KOPT-K1 (cell line): ENCODE results near the gene CLDN6.

Experiments used
- H3K27ac ChIP-seq: fragments of 200-600 bp; sonication (generic); 2 replicates; pipeline ENCODE4 v1.5.1; 2016; ENCODE audit warnings: antibody characterized with exemption, mild to moderate bottlenecking, low read depth, low read length; ENCODE audit not compliant: poor library complexity, severe bottlenecking
- H3K36me3 ChIP-seq: fragments of 200-600 bp; sonication (generic); 2 replicates; pipeline ENCODE4 v1.5.1; 2017; ENCODE audit warnings: antibody characterized with exemption, mild to moderate bottlenecking, low read length, moderate library complexity; ENCODE audit not compliant: insufficient read depth
- H3K9me3 ChIP-seq: fragments of 200-600 bp; sonication (generic); 2 replicates; pipeline ENCODE4 v1.5.1; 2017; ENCODE audit warnings: antibody characterized with exemption, low read length, mild to moderate bottlenecking; ENCODE audit not compliant: insufficient read depth, poor library complexity, severe bottlenecking

CLDN6 gene

DNA sequence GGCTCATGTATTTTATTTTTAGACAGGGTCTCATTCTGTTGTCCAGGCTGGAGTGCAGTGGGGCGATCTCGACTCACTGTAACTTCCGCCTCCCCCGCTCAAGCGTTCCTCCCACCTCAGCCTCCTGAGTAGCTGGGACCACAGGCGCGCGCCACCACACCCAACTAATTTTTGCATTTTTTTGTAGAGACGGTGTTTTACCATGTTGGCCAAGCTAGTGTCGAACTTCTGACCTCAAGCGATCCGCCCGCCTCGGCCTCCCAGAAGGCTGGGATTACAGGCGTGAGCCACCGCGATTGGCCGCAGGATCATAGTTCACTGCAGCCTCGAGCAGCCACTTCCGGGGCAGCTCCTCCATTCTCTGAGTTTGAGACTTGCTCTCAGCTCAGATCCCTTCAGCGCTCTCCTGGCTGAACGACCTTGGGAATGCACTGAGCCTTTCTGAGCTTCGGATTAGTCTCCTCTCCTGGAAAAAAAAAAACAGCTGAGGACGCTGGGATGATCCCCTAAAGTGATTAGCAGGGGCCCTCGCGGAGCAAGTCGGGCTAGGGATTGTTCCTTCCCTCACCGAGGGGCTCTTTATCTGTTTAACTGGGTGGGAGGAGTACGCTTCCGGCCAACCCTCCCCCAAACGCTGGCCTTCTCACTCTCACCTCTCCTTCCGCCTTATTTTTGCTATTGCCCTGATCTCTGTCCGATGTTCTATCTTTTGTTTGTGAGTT lies 36.6 kb downstream of the CLDN6 start:
- H3K36me3 ChIP-seq: peaks cover 22% of the 10 kb centered on the region
- peak overlapping the region; percentile 90 for H3K27ac ChIP-seq
- H3K9me3 ChIP-seq: no peaks in the 10 kb centered on the region

DNA sequence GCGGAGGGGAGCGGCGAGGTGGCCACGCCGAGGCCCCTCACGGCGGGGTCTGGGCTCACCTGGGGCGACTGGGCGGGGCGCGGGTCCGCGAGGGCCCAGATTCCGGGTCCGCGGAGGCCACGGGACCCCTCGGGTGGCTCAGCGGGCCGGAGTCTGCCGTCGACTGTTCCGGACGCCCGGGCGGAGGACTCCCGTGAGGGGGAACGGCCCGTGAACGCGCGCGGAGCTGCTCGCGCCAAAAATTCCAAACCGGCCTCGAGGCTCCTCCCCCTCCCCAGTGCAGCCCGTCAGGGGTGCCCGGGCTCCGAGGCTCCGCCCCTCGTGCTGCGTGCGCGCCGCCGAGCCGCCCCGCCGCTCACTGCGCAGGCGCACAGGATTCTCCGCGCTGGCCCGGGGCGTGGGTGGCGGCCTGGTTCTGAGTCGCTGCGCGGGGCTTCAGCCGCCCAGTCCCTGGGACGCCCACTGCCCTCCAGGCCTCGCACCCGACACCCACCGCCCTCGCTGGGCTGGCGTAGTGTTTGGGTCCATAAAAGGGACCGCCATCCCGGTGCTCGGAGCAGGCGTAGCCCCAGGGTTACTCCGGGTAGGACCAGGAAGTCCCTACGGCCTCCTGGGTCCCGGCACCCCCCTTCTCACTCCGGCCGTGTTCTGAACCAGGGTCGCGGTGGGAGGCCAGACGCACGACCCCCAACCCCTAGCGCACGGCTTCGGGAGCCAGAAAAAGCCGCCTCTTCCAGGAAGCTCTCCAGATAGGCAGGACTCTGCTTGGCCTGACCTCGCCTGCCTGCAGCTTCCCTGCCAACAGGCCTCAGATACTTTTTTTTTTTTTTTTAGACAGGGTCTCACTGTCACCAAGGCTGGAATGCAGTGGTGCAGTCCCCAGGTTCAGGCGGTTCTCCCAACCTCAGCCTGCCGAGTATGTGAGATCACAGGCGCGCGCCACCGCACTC lies 37.5 kb downstream of the CLDN6 start, which contains the start of gene PKMYT1:
Gene PKMYT1 (minus strand): TSS at position 220 of the 950 bp plus-strand sequence. CDS start 789 bp downstream, outside the sequence.
- H3K9me3 ChIP-seq: no peaks in the 10 kb centered on the region
- H3K36me3 ChIP-seq: peaks cover 30% of the 10 kb centered on the region
- peak within 1 kb of the TSS; percentile 90 for H3K27ac ChIP-seq

DNA sequence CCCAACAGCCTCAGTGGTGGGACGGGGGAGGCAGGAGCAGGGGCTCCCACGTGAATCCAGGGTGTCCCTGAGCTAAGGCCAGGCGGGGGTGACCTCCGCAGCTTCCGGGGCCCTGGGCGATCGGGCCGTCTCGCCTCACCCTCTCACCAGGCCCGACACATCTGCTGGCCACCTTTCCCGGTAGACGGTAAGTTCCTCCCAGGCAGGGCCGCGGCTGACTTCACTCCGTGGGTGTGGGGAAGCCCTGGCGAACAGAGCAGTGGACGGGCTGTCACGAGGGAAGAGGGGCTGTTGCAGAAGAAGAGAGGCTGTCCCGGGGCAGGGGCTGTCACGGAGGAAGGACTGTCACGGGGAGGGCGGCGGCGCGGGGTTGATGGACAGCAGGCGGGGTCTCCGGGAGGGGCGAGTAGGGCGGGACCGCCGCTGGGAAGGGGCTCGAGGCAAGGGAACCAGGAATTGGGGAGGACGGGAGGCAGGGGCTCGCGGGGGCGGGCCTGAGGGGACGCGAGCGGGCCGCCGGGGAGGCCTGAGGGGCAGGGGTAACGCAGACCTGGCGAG lies 38.2 kb downstream of the CLDN6 start:
- H3K27ac ChIP-seq: peak overlapping the region; percentile 90
- H3K36me3 ChIP-seq: peaks cover 37% of the 10 kb centered on the region
- H3K9me3 ChIP-seq: no peaks in the 10 kb centered on the region

DNA sequence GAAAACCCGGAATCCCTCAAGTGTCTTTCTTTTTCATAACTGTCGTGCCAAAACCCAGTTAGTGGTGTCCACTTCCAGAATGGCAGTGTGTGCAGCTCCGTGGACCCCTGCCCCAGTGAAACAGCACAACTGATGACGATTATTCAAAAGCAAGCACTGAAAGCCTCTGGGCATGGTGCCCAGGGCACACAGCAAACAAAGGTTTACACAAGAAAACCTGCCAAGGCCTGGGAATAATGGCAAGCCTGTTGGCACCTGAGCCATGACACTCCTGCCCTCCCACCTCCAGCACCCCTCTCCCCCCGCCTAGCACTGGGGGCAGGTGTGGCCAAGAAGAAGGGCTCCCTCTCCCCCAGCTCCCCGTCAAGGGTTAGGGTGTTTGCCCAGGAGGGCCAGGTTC lies 40.5 kb downstream of the CLDN6 start:
- Histone ChIP-seq H3K27ac (no peak overlapping the region), H3K9me3 (no peaks in the 10 kb centered on the region), H3K36me3 (peaks cover 61% of the 10 kb centered on the region)

DNA sequence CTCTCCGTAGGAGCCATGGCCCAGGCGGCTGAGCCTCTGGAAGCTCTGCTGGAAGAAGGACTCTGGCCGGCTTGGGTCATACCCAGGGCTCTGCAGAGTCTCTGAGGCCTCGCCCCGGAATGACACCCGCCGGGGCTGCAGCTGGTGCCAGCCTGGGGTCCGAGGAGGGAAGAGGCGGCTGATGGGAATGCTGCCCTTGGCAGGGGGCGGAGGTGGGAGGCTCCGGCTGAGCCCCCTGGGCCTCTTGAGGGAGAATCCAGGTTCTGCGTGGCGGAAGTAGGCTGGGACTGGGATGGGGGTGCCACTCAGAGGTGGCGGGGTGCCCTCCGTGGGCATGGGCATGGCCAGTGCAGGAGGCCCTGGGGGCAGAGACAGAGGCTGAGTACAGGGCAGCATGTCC lies 41.3 kb downstream of the CLDN6 start:
- H3K27ac ChIP-seq: no peak overlapping the region
- H3K36me3 ChIP-seq: peaks cover 68% of the 10 kb centered on the region
- H3K9me3 ChIP-seq: no peaks in the 10 kb centered on the region

DNA sequence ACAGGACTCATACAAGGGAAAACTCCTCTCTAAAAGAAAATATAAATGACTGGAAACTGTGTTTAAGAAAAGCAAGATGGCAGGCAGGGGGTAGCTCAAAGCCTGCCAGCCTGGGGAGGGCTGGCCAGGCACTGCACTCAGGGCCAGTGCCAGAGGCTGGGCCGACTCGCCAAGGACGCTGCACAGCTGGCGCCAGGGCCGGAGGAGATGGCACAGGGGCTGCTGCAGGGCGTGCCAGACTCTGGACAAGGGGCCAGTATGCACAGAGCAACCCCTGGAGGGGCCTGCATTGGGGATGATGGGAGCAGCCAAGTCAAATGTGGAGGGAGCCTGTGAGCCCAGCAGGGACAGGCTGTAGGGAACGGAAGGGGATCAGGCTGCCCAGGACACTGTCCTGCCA lies 41.8 kb downstream of the CLDN6 start:
- Histone ChIP-seq H3K9me3 (no peaks in the 10 kb centered on the region), H3K36me3 (peaks cover 73% of the 10 kb centered on the region), H3K27ac (no peak overlapping the region)

DNA sequence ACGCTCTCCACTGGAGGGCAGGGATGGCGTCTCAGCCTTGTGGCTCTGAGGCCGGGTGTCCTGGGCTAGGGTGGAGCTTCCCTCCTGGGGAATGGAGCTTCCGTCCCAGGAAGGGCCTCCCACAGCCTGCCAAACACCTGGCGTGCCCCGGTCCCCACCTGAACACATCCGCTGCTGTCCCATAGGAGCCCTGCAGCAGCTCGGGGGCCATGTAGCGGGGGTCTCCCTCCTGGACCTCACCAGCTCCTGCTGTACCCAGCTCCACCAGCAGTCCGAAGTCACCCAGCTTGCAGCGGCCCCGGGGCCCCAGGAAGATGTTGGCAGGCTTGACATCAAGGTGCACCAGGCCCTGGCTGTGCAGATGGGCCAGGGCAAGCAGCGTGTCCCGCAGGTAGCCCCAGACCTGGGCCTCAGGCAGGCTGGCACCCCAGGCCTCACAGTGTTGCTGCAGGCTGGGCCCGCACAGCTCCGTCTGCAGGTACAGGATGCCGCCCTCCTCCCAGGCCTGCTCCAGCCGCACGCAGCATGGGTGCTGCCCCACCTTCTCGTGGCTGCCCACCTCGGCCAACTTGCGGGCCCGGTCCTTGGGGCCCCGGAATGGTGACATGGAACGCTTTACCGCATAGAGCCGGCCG lies 42.7 kb downstream of the CLDN6 start:
- no peaks in the 10 kb centered on the region for H3K9me3 ChIP-seq
- no peak overlapping the region for H3K27ac ChIP-seq
- peaks cover 80% of the 10 kb centered on the region for H3K36me3 ChIP-seq

GRCh38 chr16:2974319-2975056 lies 43.5 kb downstream of the CLDN6 start:
- Histone ChIP-seq H3K36me3 (peaks cover 80% of the 10 kb centered on the region), H3K9me3 (no peaks in the 10 kb centered on the region), H3K27ac (no peak overlapping the region)

- no peak overlapping the region for H3K27ac ChIP-seq
- no peaks in the 10 kb centered on the region for H3K9me3 ChIP-seq
- peaks cover 80% of the 10 kb centered on the region for H3K36me3 ChIP-seq
Measured at GRCh38 chr16:2973605-2974318, 44.2 kb downstream of the CLDN6 start.

GRCh38 chr16:2973093-2973492 lies 44.9 kb downstream of the CLDN6 start:
- peaks cover 75% of the 10 kb centered on the region for H3K36me3 ChIP-seq
- no peaks in the 10 kb centered on the region for H3K9me3 ChIP-seq
- H3K27ac ChIP-seq: no peak overlapping the region

DNA sequence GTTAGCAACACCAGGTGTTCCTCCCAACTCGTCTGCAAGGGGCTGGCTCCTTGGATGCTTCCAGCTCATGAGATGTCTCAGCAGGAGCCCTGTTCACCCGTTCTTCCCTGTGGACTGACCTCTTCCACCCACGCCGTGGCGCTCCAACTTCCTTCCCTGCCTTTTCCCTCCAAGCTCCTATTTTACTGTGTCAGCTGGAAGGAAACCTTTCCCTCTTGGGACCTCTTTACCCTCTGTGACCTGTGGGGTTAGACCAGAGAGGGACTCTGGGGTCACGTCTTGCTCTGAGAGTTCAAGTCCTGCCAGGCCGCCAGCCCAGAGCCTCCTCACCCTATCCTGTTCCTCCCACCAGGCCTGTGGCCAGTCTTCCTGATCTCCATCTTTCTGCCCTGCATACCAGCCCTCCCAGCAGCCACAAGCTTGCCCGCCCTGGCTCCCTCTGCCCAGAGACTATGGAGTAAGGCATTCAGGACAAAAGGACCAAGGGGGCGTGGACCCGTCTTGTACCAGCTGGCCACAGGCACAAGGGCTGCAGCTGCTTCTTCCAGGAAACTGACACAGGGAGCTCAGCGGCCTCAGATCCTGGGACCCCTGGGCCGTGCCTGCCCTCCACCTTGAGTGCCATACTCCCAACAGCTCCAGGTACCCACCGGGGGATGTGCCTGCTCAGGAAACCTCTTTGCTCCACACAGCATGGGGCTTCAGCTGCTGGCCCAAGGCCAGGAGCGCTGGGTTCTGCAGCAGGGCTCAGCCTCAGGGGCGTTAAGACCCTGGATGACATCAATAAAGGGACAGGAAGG lies 45.8 kb downstream of the CLDN6 start:
- no peak overlapping the region for H3K27ac ChIP-seq
- no peaks in the 10 kb centered on the region for H3K9me3 ChIP-seq
- peaks cover 66% of the 10 kb centered on the region for H3K36me3 ChIP-seq

GRCh38 chr16:2971134-2971984 lies 46.6 kb downstream of the CLDN6 start:
- Histone ChIP-seq H3K36me3 (peaks cover 58% of the 10 kb centered on the region), H3K9me3 (no peaks in the 10 kb centered on the region), H3K27ac (no peak overlapping the region)
